AG04450 (cell line): ENCODE measurements around the gene PC. TPM values are rescaled to one million over a fixed set of nuclear protein-coding genes. Genes with fewer than 3 reads are reported as not detected.
"Not testable (repeated sequence)": the region's sequence is repeated elsewhere in the genome, so short reads cannot be mapped to it uniquely, and the experiment has no call there.

Experiments
- CTCF ChIA-PET: fragments of 300-600, 350-600 bp; formaldehyde crosslinking; extraction: SDS; loops from one replicate; lab custom pipeline; 2022; ENCODE audit warnings: antibody characterized with exemption, inconsistent platforms; lab: Charles Lee
- POLR2A ChIA-PET: fragments of 350-600 bp; formaldehyde crosslinking; extraction: SDS; loops from one replicate; lab custom pipeline; 2021; ENCODE audit warnings: antibody characterized with exemption, inconsistent platforms; lab: Yijun Ruan, JAX
- DNase-seq: peaks from one replicate; pipeline ENCODE4 v3.0.0-alpha.2; 2011; ENCODE audit warnings: low read depth, low spot score
- H3K27ac ChIP-seq: one replicate; pipeline ENCODE4 v1.5.1; 2012; ENCODE audit warnings: low read depth, low read length, control low read depth
- H3K27me3 ChIP-seq: one replicate; pipeline ENCODE4 v1.6.0; 2012; ENCODE audit warnings: low read length; ENCODE audit not compliant: control insufficient read depth, insufficient read depth
- H3K4me3 ChIP-seq: 2 replicates; pipeline ENCODE4 v1.5.1; 2011; ENCODE audit warnings: mild to moderate bottlenecking, low read depth, low read length, control low read depth
- H3K9me3 ChIP-seq: 2 replicates; pipeline ENCODE4 v1.5.1; 2012; ENCODE audit warnings: low read length; ENCODE audit not compliant: control insufficient read depth, insufficient read depth
- CTCF ChIP-seq: IDR thresholded peaks from 2 replicates; pipeline ENCODE4 v1.5.1; 2011; ENCODE audit warnings: low read depth, low read length, control low read depth, inconsistent platforms
- polyA plus RNA-seq: library from polyadenylated mRNA; depleted of rRNA; stranded (reverse); fragments of >200 nt; gene quantifications from 2 replicates; pipeline ENCODE4 v1.2.3, GENCODE V29; 2011

The PC gene
- polyA plus RNA-seq, 1 experiment: 12.1 TPM

- no peaks in the 10 kb centered on the region; the same call in 1 of the 2 replicates for H3K9me3 ChIP-seq
- no peak overlapping the region for H3K4me3 ChIP-seq
- H3K27ac ChIP-seq: no peak overlapping the region
- ChIA-PET CTCF (no interaction called here), POLR2A (no interaction called here)
- TF ChIP-seq CTCF: no peak
- DNase-seq: no peak
- no peaks in the 10 kb centered on the region for H3K27me3 ChIP-seq
Observed at GRCh38 chr11:66962247-66962646, 4.1 kb upstream of the PC start.

- POLR2A ChIA-PET, H3K9me3 ChIP-seq, H3K27me3 ChIP-seq, H3K27ac ChIP-seq, H3K4me3 ChIP-seq, CTCF ChIA-PET, DNase-seq: not testable (repeated sequence)
Observed at GRCh38 chr11:66961691-66962213, 3.6 kb upstream of the PC start.

GRCh38 chr11:66958956-66959274 is 732 bp upstream of the PC start:
- POLR2A ChIA-PET: interaction anchor here (0.5 to 1.8 kb wide), 7 partner anchors 12 to 226 kb away, joined by 3 to 11 read pairs (median 5); no protein-coding TSS in a partner anchor
- DNase-seq: no peak
- CTCF ChIA-PET: interaction anchor here (0.7 to 1.1 kb wide), 2 partner anchors 11 to 282 kb away, joined by 3 read pairs; no protein-coding TSS in a partner anchor
- Histone ChIP-seq H3K27me3 (no peaks in the 10 kb centered on the region), H3K9me3 (no peaks in the 10 kb centered on the region; the same call in 1 of the 2 replicates), H3K27ac (peak overlapping the region; percentile 25), H3K4me3 (peak overlapping the region; percentile 51)
- no peak for TF ChIP-seq CTCF

GRCh38 chr11:66957971-66958231 is 282 bp downstream of the PC start:
- no peak for DNase-seq
- peak overlapping the region; percentile 69 for H3K4me3 ChIP-seq
- H3K27ac ChIP-seq: peak overlapping the region; percentile 47
- ChIA-PET CTCF (no interaction called here), POLR2A (interaction anchor here (1.1 to 1.8 kb wide), 2 partner anchors 22 to 63 kb away, joined by 3 to 11 read pairs; no protein-coding TSS in a partner anchor)
- H3K9me3 ChIP-seq: no peaks in the 10 kb centered on the region; the same call in 1 of the 2 replicates
- no peak for TF ChIP-seq CTCF
- H3K27me3 ChIP-seq: no peaks in the 10 kb centered on the region

GRCh38 chr11:66956689-66957290 is 1.4 kb downstream of the PC start:
- H3K27ac ChIP-seq: peak overlapping the region; percentile 25
- ChIA-PET CTCF (no interaction called here), POLR2A (interaction anchor here (0.6 kb wide), 1 partner anchor 65 kb away, joined by 4 read pairs; no protein-coding TSS in a partner anchor)
- DNase-seq: no peak
- TF ChIP-seq CTCF: peak; percentile 32
- 0 out of 2 replicates have a peak overlapping the region, but pooled peaks have one; percentile 5 for H3K4me3 ChIP-seq
- H3K9me3 ChIP-seq: no peaks in the 10 kb centered on the region; the same call in 1 of the 2 replicates
- no peaks in the 10 kb centered on the region for H3K27me3 ChIP-seq
